Mesenchymal stem cell (in vitro differentiated cells and primary cell): ENCODE data around the gene DDX47.

Experiments
- DNase-seq: peaks from one replicate; pipeline ENCODE4 v3.0.0-alpha.2; 2013
- H2AFZ ChIP-seq: one replicate; pipeline ENCODE4 v1.6.1; 2013; ENCODE audit warnings: low read depth, mild to moderate bottlenecking, control low read depth, inconsistent platforms, low read length, moderate library complexity
- H2AK5ac ChIP-seq: 2 replicates; pipeline ENCODE4 v1.6.1; 2013; ENCODE audit warnings: low read length, moderate library complexity, mild to moderate bottlenecking, inconsistent platforms; ENCODE audit not compliant: severe bottlenecking
- H2BK120ac ChIP-seq: one replicate; pipeline ENCODE4 v1.6.1; 2013; ENCODE audit warnings: low read depth, mild to moderate bottlenecking, inconsistent platforms, low read length, moderate library complexity
- H2BK12ac ChIP-seq, 2 experiments: one replicate each; pipeline ENCODE4 v1.6.1; 2013; ENCODE audit warnings: inconsistent platforms in 2 of 2, low read length in 2 of 2, mild to moderate bottlenecking in 2 of 2, moderate library complexity in 2 of 2, control low read depth in 1 of 2
- H2BK15ac ChIP-seq: one replicate; pipeline ENCODE4 v1.6.1; 2013; ENCODE audit warnings: mild to moderate bottlenecking, low read depth, inconsistent platforms; ENCODE audit not compliant: poor library complexity, severe bottlenecking
- H2BK5ac ChIP-seq: 2 replicates; pipeline ENCODE4 v1.6.1; 2013; ENCODE audit warnings: low read depth, mild to moderate bottlenecking, low read length, control low read depth, inconsistent platforms; ENCODE audit not compliant: poor library complexity, severe bottlenecking
- H3K14ac ChIP-seq, 2 experiments: one replicate each; pipeline ENCODE4 v1.6.1; 2013; ENCODE audit warnings: inconsistent platforms in 2 of 2, low read length in 2 of 2, control low read depth in 1 of 2, mild to moderate bottlenecking in 1 of 2, moderate library complexity in 1 of 2
- H3K18ac ChIP-seq, 2 experiments: one replicate each; pipeline ENCODE4 v1.6.1; 2013; ENCODE audit warnings: inconsistent platforms in 2 of 2, low read length in 2 of 2, control low read depth in 1 of 2, low read depth in 1 of 2, mild to moderate bottlenecking in 1 of 2
- H3K23ac ChIP-seq, 2 experiments: one replicate each; pipeline ENCODE4 v1.6.1; 2013; ENCODE audit warnings: inconsistent platforms in 2 of 2, low read length in 2 of 2, mild to moderate bottlenecking in 2 of 2, moderate library complexity in 2 of 2, control low read depth in 1 of 2
- H3K27ac ChIP-seq: 2 replicates; pipeline ENCODE4 v1.5.1; 2013; ENCODE audit warnings: mild to moderate bottlenecking, moderate library complexity, low read length, control low read depth, inconsistent platforms; ENCODE audit not compliant: poor library complexity, severe bottlenecking
- H3K27me3 ChIP-seq, 2 experiments: 2 replicates each; pipeline versions ENCODE4 v1.6.1 to v1.7.0; 2013; ENCODE audit warnings: low read length in 2 of 2, mild to moderate bottlenecking in 2 of 2, moderate library complexity in 2 of 2, control low read depth in 1 of 2, inconsistent platforms in 1 of 2; ENCODE audit not compliant: control insufficient read depth in 1 of 2, insufficient read depth in 1 of 2
- H3K36me3 ChIP-seq, 2 experiments: 2 replicates each; pipeline versions ENCODE4 v1.6.1 to v1.7.0; 2013; ENCODE audit warnings: low read length in 2 of 2, control low read depth in 1 of 2, inconsistent platforms in 1 of 2, low read depth in 1 of 2, mild to moderate bottlenecking in 1 of 2; ENCODE audit not compliant: insufficient read depth in 2 of 2, control insufficient read depth in 1 of 2
- H3K4ac ChIP-seq, 2 experiments: one replicate each; pipeline ENCODE4 v1.6.1; 2013; ENCODE audit warnings: inconsistent platforms in 2 of 2, low read length in 2 of 2, mild to moderate bottlenecking in 2 of 2, moderate library complexity in 2 of 2, control low read depth in 1 of 2, low read depth in 1 of 2
- H3K4me1 ChIP-seq: 2 replicates; pipeline ENCODE4 v1.6.1; 2013; ENCODE audit warnings: low read depth, low read length, control low read depth; ENCODE audit not compliant: control insufficient read depth, insufficient read depth
- H3K4me2 ChIP-seq: 2 replicates; pipeline ENCODE4 v1.6.1; 2013; ENCODE audit warnings: low read length, mild to moderate bottlenecking, inconsistent platforms; ENCODE audit not compliant: poor library complexity, severe bottlenecking
- H3K4me3 ChIP-seq, 2 experiments: 2 replicates each; pipeline versions ENCODE4 v1.5.1 to v1.7.0; 2013; ENCODE audit warnings: low read length in 2 of 2, mild to moderate bottlenecking in 2 of 2, control low read depth in 1 of 2, low read depth in 1 of 2; ENCODE audit not compliant: insufficient read depth in 1 of 2
- H3K79me1 ChIP-seq: replicated peaks from 2 replicates; pipeline ENCODE4 v1.6.1; 2013; ENCODE audit warnings: mild to moderate bottlenecking, control low read depth, low read length, inconsistent platforms; ENCODE audit not compliant: poor library complexity, severe bottlenecking
- H3K9ac ChIP-seq: 2 replicates; pipeline ENCODE4 v1.7.0; 2013; ENCODE audit warnings: mild to moderate bottlenecking, low read length, moderate library complexity
- H3K9me3 ChIP-seq: 2 replicates; pipeline ENCODE4 v1.7.0; 2013; ENCODE audit warnings: mild to moderate bottlenecking, low read length; ENCODE audit not compliant: control insufficient read depth
- H4K8ac ChIP-seq: one replicate; pipeline ENCODE4 v1.6.1; 2013; ENCODE audit warnings: inconsistent platforms, mild to moderate bottlenecking, low read length, moderate library complexity
- H4K91ac ChIP-seq: one replicate; pipeline ENCODE4 v1.6.1; 2013; ENCODE audit warnings: mild to moderate bottlenecking, low read length, inconsistent platforms
- WGBS: methylation state at CpG from one replicate; pipeline ENCODE4 v1.1.7; 2013; ENCODE audit warnings: mixed read lengths; 5-methylcytosine and 5-hydroxymethylcytosine counted together

Gene DDX47

GRCh38 chr12:12796928-12797793 is 16.0 kb upstream of the DDX47 start:
- Histone ChIP-seq H3K4me2 (no peak overlapping the region), H3K27me3 (no peaks in the 10 kb centered on the region), H2BK12ac (no peak overlapping the region), H3K9me3 (no peaks in the 10 kb centered on the region), H3K4ac (no peak overlapping the region), H3K14ac (no peak overlapping the region), H2BK5ac (no peak overlapping the region), H2BK15ac (no peak overlapping the region), H3K4me3 (no peak overlapping the region), H3K27ac (no peak overlapping the region), H4K8ac (no peak overlapping the region), H2AFZ (no peak overlapping the region), H3K18ac (no peak overlapping the region), H3K36me3 (no peaks in the 10 kb centered on the region), H3K9ac (no peak overlapping the region), H3K23ac (no peak overlapping the region), H3K4me1 (no peaks in the 10 kb centered on the region), H4K91ac (no peak overlapping the region), H2AK5ac (no peak overlapping the region), H2BK120ac (no peak overlapping the region), H3K79me1 (no peaks in the 10 kb centered on the region)
- WGBS: 87% methylated on average over 7 of the region's 9 CpGs
- no peak for DNase-seq

DNA sequence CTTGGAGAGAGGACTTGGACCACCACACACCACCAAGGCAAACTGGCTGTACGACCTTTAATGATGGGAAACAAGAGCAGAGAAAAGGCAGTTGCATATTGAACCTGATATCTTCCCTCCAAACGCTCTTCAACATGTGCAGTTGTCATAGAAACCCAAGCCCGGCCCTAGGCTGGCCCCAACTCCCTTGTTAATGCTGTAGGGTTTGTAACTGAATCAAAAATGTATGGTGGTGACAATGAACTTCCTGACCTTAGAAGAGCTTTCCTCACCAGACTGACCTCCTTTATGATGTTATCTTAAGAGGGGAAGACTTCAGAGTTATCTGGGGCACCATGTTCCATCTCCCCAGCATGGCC is 15.4 kb upstream of the DDX47 start:
- Histone ChIP-seq H3K9me3 (no peaks in the 10 kb centered on the region), H3K27ac (no peak overlapping the region), H3K14ac (no peak overlapping the region), H3K4me1 (no peaks in the 10 kb centered on the region), H3K18ac (no peak overlapping the region), H2AFZ (no peak overlapping the region), H3K79me1 (no peaks in the 10 kb centered on the region), H4K8ac (no peak overlapping the region), H2BK15ac (no peak overlapping the region), H4K91ac (no peak overlapping the region), H3K4ac (no peak overlapping the region), H2BK12ac (no peak overlapping the region), H3K9ac (no peak overlapping the region), H3K4me2 (no peak overlapping the region), H3K27me3 (no peaks in the 10 kb centered on the region), H2BK120ac (no peak overlapping the region), H3K4me3 (no peak overlapping the region), H2AK5ac (no peak overlapping the region), H3K23ac (no peak overlapping the region), H2BK5ac (no peak overlapping the region), H3K36me3 (no peaks in the 10 kb centered on the region)
- DNase-seq: no peak
- WGBS: 80% methylated on average over 3 of the region's 3 CpGs

DNA sequence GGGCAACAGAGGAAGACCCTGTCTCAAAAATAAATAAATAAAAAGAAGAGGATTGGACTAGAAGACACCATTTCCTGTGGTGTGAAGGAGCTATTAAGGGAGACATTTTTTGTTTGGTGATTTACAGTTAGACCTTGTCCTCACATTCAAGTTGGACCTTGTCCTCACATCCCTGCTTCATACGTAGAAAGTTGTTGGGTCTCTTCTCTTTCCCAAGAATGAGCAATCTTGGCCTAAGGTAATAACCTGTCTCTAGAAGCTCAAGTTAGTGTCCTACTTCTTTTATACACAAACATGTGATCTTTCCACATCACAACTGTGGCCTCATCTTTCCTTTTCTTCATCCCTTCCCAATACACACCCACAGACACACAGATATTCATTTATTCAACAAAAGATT is 14.7 kb upstream of the DDX47 start:
- no peak overlapping the region for H3K27ac ChIP-seq

GRCh38 chr12:12799163-12799920 is 13.8 kb upstream of the DDX47 start:
- no peaks in the 10 kb centered on the region for H3K36me3 ChIP-seq
- no peaks in the 10 kb centered on the region for H3K27me3 ChIP-seq
- H3K18ac ChIP-seq: no peak overlapping the region
- 80% methylated on average over 7 of the region's 8 CpGs for WGBS
- H3K4me2 ChIP-seq: no peak overlapping the region
- no peak overlapping the region for H3K4ac ChIP-seq
- H3K4me3 ChIP-seq: no peak overlapping the region
- no peak overlapping the region for H2BK12ac ChIP-seq
- H3K14ac ChIP-seq: no peak overlapping the region
- H4K91ac ChIP-seq: no peak overlapping the region
- H2AK5ac ChIP-seq: no peak overlapping the region
- H2BK120ac ChIP-seq: no peak overlapping the region
- no peak overlapping the region for H2AFZ ChIP-seq
- no peak overlapping the region for H3K9ac ChIP-seq
- H3K79me1 ChIP-seq: no peaks in the 10 kb centered on the region
- DNase-seq: no peak
- no peak overlapping the region for H3K27ac ChIP-seq
- H3K4me1 ChIP-seq: peaks cover 5% of the 10 kb centered on the region
- no peak overlapping the region for H4K8ac ChIP-seq
- H2BK5ac ChIP-seq: no peak overlapping the region
- no peak overlapping the region for H3K23ac ChIP-seq
- no peaks in the 10 kb centered on the region for H3K9me3 ChIP-seq
- H2BK15ac ChIP-seq: no peak overlapping the region

More for the DNA sequence above, 14.7 kb upstream of the DDX47 start:
- Histone ChIP-seq H2BK120ac (no peak overlapping the region), H3K4me2 (no peak overlapping the region), H3K4me3 (no peak overlapping the region), H3K4me1 (peaks cover 3% of the 10 kb centered on the region), H2BK12ac (no peak overlapping the region), H2AK5ac (no peak overlapping the region), H3K14ac (no peak overlapping the region), H2BK5ac (no peak overlapping the region), H3K9ac (no peak overlapping the region), H3K23ac (no peak overlapping the region), H4K8ac (no peak overlapping the region), H3K36me3 (no peaks in the 10 kb centered on the region), H3K9me3 (no peaks in the 10 kb centered on the region), H4K91ac (no peak overlapping the region), H2AFZ (no peak overlapping the region), H3K18ac (no peak overlapping the region), H3K4ac (no peak overlapping the region), H3K27me3 (no peaks in the 10 kb centered on the region), H2BK15ac (no peak overlapping the region), H3K79me1 (no peaks in the 10 kb centered on the region)
- 95% methylated on average over 1 of the region's 1 CpG for WGBS
- DNase-seq: no peak
